ENCODE results near the gene COL15A1.

The COL15A1 gene

GRCh38 chr9:99063522-99063921 is 119.8 kb downstream of the COL15A1 start:
- no CpG with 5 or more reads among the region's 1 CpG for WGBS (ENCODE audit: extremely low coverage, insufficient coverage, low lambda C conversion rate)

GRCh38 chr9:99066571-99066970 is 122.9 kb downstream of the COL15A1 start:
- H3K4ac ChIP-seq (ENCODE audit: low read depth, low read length): no peak overlapping the region
- no peaks in the 10 kb centered on the region for H3K27me3 ChIP-seq (ENCODE audit: insufficient read depth, low read length, poor library complexity)
- peaks cover 2% of the 10 kb centered on the region for H3K4me1 ChIP-seq (ENCODE audit: control insufficient read depth, low read depth, low read length)
- H2BK15ac ChIP-seq (replicated peaks; ENCODE audit: low read depth): no peak overlapping the region
- H3K4me2 ChIP-seq (ENCODE audit: low read length): no peak overlapping the region
- no peak overlapping the region for H3K9ac ChIP-seq (ENCODE audit: low read length)
- no peaks in the 10 kb centered on the region for H3K36me3 ChIP-seq (ENCODE audit: control insufficient read depth, insufficient read depth, low read length)
- H2AK5ac ChIP-seq (ENCODE audit: low read length): no peak overlapping the region
- no peaks in the 10 kb centered on the region for H3K79me2 ChIP-seq (ENCODE audit: control insufficient read depth, insufficient read depth, low read length)
- H3K79me1 ChIP-seq (ENCODE audit: low read length): no peaks in the 10 kb centered on the region
- WGBS (ENCODE audit: extremely low coverage, insufficient coverage, low lambda C conversion rate): no CpG with 5 or more reads among the region's 3 CpGs
- H3K56ac ChIP-seq (ENCODE audit: low read length): no peak overlapping the region
- DNase-seq: peak; percentile 29
- no peak overlapping the region for H4K8ac ChIP-seq (ENCODE audit: low read depth, low read length)
- no peak overlapping the region for H2BK120ac ChIP-seq (ENCODE audit: low read depth, low read length)
- no peak overlapping the region for H2BK5ac ChIP-seq (ENCODE audit: low read length)
- H3K27ac ChIP-seq (ENCODE audit: low read depth, low read length): no peak overlapping the region
- H3K23ac ChIP-seq (ENCODE audit: low read length): no peak overlapping the region
- H4K5ac ChIP-seq (ENCODE audit: low read length): no peak overlapping the region
- H3K18ac ChIP-seq (ENCODE audit: low read length): no peak overlapping the region
- no peak overlapping the region for H3K4me3 ChIP-seq (ENCODE audit: low read length)

More at GRCh38 chr9:99063522-99063921, 119.8 kb downstream of the COL15A1 start:
- Histone ChIP-seq H4K8ac (ENCODE audit: low read depth, low read length) (no peak overlapping the region), H2AK5ac (ENCODE audit: low read length) (no peak overlapping the region), H3K18ac (ENCODE audit: low read length) (no peak overlapping the region), H3K4me2 (ENCODE audit: low read length) (no peak overlapping the region), H3K27ac (ENCODE audit: low read depth, low read length) (no peak overlapping the region), H3K79me2 (ENCODE audit: control insufficient read depth, insufficient read depth, low read length) (no peaks in the 10 kb centered on the region), H4K5ac (ENCODE audit: low read length) (no peak overlapping the region), H3K4me3 (ENCODE audit: low read length) (no peak overlapping the region), H3K4ac (ENCODE audit: low read depth, low read length) (no peak overlapping the region), H3K79me1 (ENCODE audit: low read length) (no peaks in the 10 kb centered on the region), H3K27me3 (ENCODE audit: insufficient read depth, low read length, poor library complexity) (no peaks in the 10 kb centered on the region), H2BK120ac (ENCODE audit: low read depth, low read length) (no peak overlapping the region), H3K23ac (ENCODE audit: low read length) (no peak overlapping the region), H3K9ac (ENCODE audit: low read length) (no peak overlapping the region), H3K56ac (ENCODE audit: low read length) (no peak overlapping the region), H3K36me3 (ENCODE audit: control insufficient read depth, insufficient read depth, low read length) (no peaks in the 10 kb centered on the region), H2BK15ac (replicated peaks; ENCODE audit: low read depth) (no peak overlapping the region), H3K4me1 (ENCODE audit: control insufficient read depth, low read depth, low read length) (peaks cover 2% of the 10 kb centered on the region), H2BK5ac (ENCODE audit: low read length) (no peak overlapping the region)
- no peak for DNase-seq

DNA sequence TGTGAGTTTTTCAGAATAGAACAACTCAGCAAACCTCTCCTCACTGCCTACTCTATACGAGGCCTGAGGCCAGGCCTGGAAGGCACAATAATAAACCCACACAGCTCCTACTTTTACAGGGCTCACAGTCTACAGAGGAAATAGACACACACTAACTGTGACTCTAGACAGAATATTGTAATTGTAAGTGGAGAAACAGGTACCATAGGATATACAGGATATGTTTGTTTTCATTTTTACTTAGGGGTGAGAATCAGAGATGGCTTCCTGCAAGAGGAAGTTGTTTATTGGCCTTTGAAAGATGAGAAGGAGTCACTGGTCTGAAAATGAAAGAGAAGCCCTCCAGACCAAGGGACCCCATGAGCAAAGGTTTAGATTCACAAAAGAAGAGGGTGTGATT is 125.4 kb downstream of the COL15A1 start:
- no peak for DNase-seq
- H3K23ac ChIP-seq (ENCODE audit: low read length): no peak overlapping the region
- no CpG with 5 or more reads among the region's 1 CpG for WGBS (ENCODE audit: extremely low coverage, insufficient coverage, low lambda C conversion rate)
- H3K79me2 ChIP-seq (ENCODE audit: control insufficient read depth, insufficient read depth, low read length): no peaks in the 10 kb centered on the region
- H2AK5ac ChIP-seq (ENCODE audit: low read length): no peak overlapping the region
- no peak overlapping the region for H3K4me2 ChIP-seq (ENCODE audit: low read length)
- H4K8ac ChIP-seq (ENCODE audit: low read depth, low read length): no peak overlapping the region
- H2BK120ac ChIP-seq (ENCODE audit: low read depth, low read length): no peak overlapping the region
- H2BK5ac ChIP-seq (ENCODE audit: low read length): no peak overlapping the region
- H4K5ac ChIP-seq (ENCODE audit: low read length): no peak overlapping the region
- no peaks in the 10 kb centered on the region for H3K79me1 ChIP-seq (ENCODE audit: low read length)
- H3K18ac ChIP-seq (ENCODE audit: low read length): no peak overlapping the region
- peaks cover 2% of the 10 kb centered on the region for H3K4me1 ChIP-seq (ENCODE audit: control insufficient read depth, low read depth, low read length)
- H3K9ac ChIP-seq (ENCODE audit: low read length): no peak overlapping the region
- H3K27ac ChIP-seq (ENCODE audit: low read depth, low read length): no peak overlapping the region
- no peak overlapping the region for H3K56ac ChIP-seq (ENCODE audit: low read length)
- H3K4ac ChIP-seq (ENCODE audit: low read depth, low read length): no peak overlapping the region
- H3K36me3 ChIP-seq (ENCODE audit: control insufficient read depth, insufficient read depth, low read length): no peaks in the 10 kb centered on the region
- H3K4me3 ChIP-seq (ENCODE audit: low read length): no peak overlapping the region
- no peaks in the 10 kb centered on the region for H3K27me3 ChIP-seq (ENCODE audit: insufficient read depth, low read length, poor library complexity)
- no peak overlapping the region for H2BK15ac ChIP-seq (replicated peaks; ENCODE audit: low read depth)

- Histone ChIP-seq H4K8ac (ENCODE audit: low read depth, low read length) (no peak overlapping the region), H3K4me1 (ENCODE audit: control insufficient read depth, low read depth, low read length) (peaks cover 2% of the 10 kb centered on the region), H3K4me3 (ENCODE audit: low read length) (no peak overlapping the region), H3K27me3 (ENCODE audit: insufficient read depth, low read length, poor library complexity) (no peaks in the 10 kb centered on the region), H3K79me2 (ENCODE audit: control insufficient read depth, insufficient read depth, low read length) (no peaks in the 10 kb centered on the region), H2BK120ac (ENCODE audit: low read depth, low read length) (no peak overlapping the region), H3K4me2 (ENCODE audit: low read length) (no peak overlapping the region), H3K9ac (ENCODE audit: low read length) (no peak overlapping the region), H2BK5ac (ENCODE audit: low read length) (no peak overlapping the region), H2BK15ac (replicated peaks; ENCODE audit: low read depth) (no peak overlapping the region), H3K23ac (ENCODE audit: low read length) (no peak overlapping the region), H3K36me3 (ENCODE audit: control insufficient read depth, insufficient read depth, low read length) (no peaks in the 10 kb centered on the region), H3K56ac (ENCODE audit: low read length) (no peak overlapping the region), H2AK5ac (ENCODE audit: low read length) (no peak overlapping the region), H3K4ac (ENCODE audit: low read depth, low read length) (no peak overlapping the region), H3K27ac (ENCODE audit: low read depth, low read length) (no peak overlapping the region), H3K79me1 (ENCODE audit: low read length) (no peaks in the 10 kb centered on the region), H3K18ac (ENCODE audit: low read length) (no peak overlapping the region), H4K5ac (ENCODE audit: low read length) (no peak overlapping the region)
- DNase-seq: no peak
- no CpG with 5 or more reads among the region's 12 CpGs for WGBS (ENCODE audit: extremely low coverage, insufficient coverage, low lambda C conversion rate)
Observed at GRCh38 chr9:99069546-99069945, 125.8 kb downstream of the COL15A1 start.

- Histone ChIP-seq H2AK5ac (ENCODE audit: low read length) (no peak overlapping the region), H2BK120ac (ENCODE audit: low read depth, low read length) (no peak overlapping the region), H3K27ac (ENCODE audit: low read depth, low read length) (no peak overlapping the region), H3K9ac (ENCODE audit: low read length) (no peak overlapping the region), H3K4ac (ENCODE audit: low read depth, low read length) (no peak overlapping the region), H3K4me1 (ENCODE audit: control insufficient read depth, low read depth, low read length) (peaks cover 2% of the 10 kb centered on the region), H4K5ac (ENCODE audit: low read length) (no peak overlapping the region), H3K56ac (ENCODE audit: low read length) (no peak overlapping the region), H4K8ac (ENCODE audit: low read depth, low read length) (no peak overlapping the region), H3K79me1 (ENCODE audit: low read length) (no peaks in the 10 kb centered on the region), H3K27me3 (ENCODE audit: insufficient read depth, low read length, poor library complexity) (no peaks in the 10 kb centered on the region), H2BK15ac (replicated peaks; ENCODE audit: low read depth) (no peak overlapping the region), H3K4me2 (ENCODE audit: low read length) (no peak overlapping the region), H3K4me3 (ENCODE audit: low read length) (no peak overlapping the region), H3K36me3 (ENCODE audit: control insufficient read depth, insufficient read depth, low read length) (no peaks in the 10 kb centered on the region), H3K23ac (ENCODE audit: low read length) (no peak overlapping the region), H2BK5ac (ENCODE audit: low read length) (no peak overlapping the region), H3K79me2 (ENCODE audit: control insufficient read depth, insufficient read depth, low read length) (no peaks in the 10 kb centered on the region), H3K18ac (ENCODE audit: low read length) (no peak overlapping the region)
- peak; percentile 28 for DNase-seq
- WGBS (ENCODE audit: extremely low coverage, insufficient coverage, low lambda C conversion rate): no CpG with 5 or more reads among the region's 6 CpGs
Observed at GRCh38 chr9:99070681-99071080, 127.0 kb downstream of the COL15A1 start.

GRCh38 chr9:99071313-99072039 is 127.8 kb downstream of the COL15A1 start:
- H3K9ac ChIP-seq (ENCODE audit: low read length): no peak overlapping the region
- no peak overlapping the region for H2BK120ac ChIP-seq (ENCODE audit: low read depth, low read length)
- no peaks in the 10 kb centered on the region for H3K79me1 ChIP-seq (ENCODE audit: low read length)
- peaks cover 4% of the 10 kb centered on the region for H3K4me1 ChIP-seq (ENCODE audit: control insufficient read depth, low read depth, low read length)
- H3K79me2 ChIP-seq (ENCODE audit: control insufficient read depth, insufficient read depth, low read length): no peaks in the 10 kb centered on the region
- no peak overlapping the region for H3K18ac ChIP-seq (ENCODE audit: low read length)
- H3K4me3 ChIP-seq (ENCODE audit: low read length): no peak overlapping the region
- H3K27me3 ChIP-seq (ENCODE audit: insufficient read depth, low read length, poor library complexity): no peaks in the 10 kb centered on the region
- no peaks in the 10 kb centered on the region for H3K36me3 ChIP-seq (ENCODE audit: control insufficient read depth, insufficient read depth, low read length)
- no peak overlapping the region for H2BK15ac ChIP-seq (replicated peaks; ENCODE audit: low read depth)
- no peak overlapping the region for H3K4me2 ChIP-seq (ENCODE audit: low read length)
- H2AK5ac ChIP-seq (ENCODE audit: low read length): no peak overlapping the region
- WGBS (ENCODE audit: extremely low coverage, insufficient coverage, low lambda C conversion rate): no CpG with 5 or more reads among the region's 9 CpGs
- H3K56ac ChIP-seq (ENCODE audit: low read length): no peak overlapping the region
- no peak overlapping the region for H4K8ac ChIP-seq (ENCODE audit: low read depth, low read length)
- no peak overlapping the region for H3K4ac ChIP-seq (ENCODE audit: low read depth, low read length)
- H2BK5ac ChIP-seq (ENCODE audit: low read length): no peak overlapping the region
- no peak overlapping the region for H4K5ac ChIP-seq (ENCODE audit: low read length)
- no peak overlapping the region for H3K27ac ChIP-seq (ENCODE audit: low read depth, low read length)
- DNase-seq: no peak
- H3K23ac ChIP-seq (ENCODE audit: low read length): no peak overlapping the region

Data from mesendoderm (in vitro differentiated cells).